ENCODE data around the gene DLX5.

GRCh38 chr7:96985992-96986391 lies 38.6 kb downstream of the DLX5 start:
- no peak for TF ChIP-seq POLR2A (IDR thresholded peaks at IDR 0.05)
- TF ChIP-seq CTCF (IDR thresholded peaks at IDR 0.05) = no peak
